Lower leg skin (tissue), 3 donors: ENCODE measurements around the gene OVCH1.

Source experiments
- CTCF ChIP-seq, 3 donors: fragments of 450-650 bp; IDR thresholded peaks; one replicate each; pipeline ENCODE4 v1.5.1; 2016; ENCODE audit warnings: antibody characterized with exemption in 3 of 3, mild to moderate bottlenecking in 3 of 3, moderate library complexity in 2 of 3
- POLR2A ChIP-seq, 2 donors: fragments of 450-650 bp; IDR thresholded peaks; one replicate each; pipeline ENCODE4 v1.6.1; 2016 to 2017; ENCODE audit warnings: antibody characterized with exemption in 2 of 2, mild to moderate bottlenecking in 1 of 2, moderate library complexity in 1 of 2

- TF ChIP-seq CTCF (IDR thresholded peaks at IDR 0.05) (no peak), POLR2A (IDR thresholded peaks at IDR 0.05) (no peak)
These were observed 13.2 kb upstream of the OVCH1 start for GRCh38 chr12:29510591-29511185.
